ENCODE results near the gene WNK2.

WNK2 gene

DNA sequence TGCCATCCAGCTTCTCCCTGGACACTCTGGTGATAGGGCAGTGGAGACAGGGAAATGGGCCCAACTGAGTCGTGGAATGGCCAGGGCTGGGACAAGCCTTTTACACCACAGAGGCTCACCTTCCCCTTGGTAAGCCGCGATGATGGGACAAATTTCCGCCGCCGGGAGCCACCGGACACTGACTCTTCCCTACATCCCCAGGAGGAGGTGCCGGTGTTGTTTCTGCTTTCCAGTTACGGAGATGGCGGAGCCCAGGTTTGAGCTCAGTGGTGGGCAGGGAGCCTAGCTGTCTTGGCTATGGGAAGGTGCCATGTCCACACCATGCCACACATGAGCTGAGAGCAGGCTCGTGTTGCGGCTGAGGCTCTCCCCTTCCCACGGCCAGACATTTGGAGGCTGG is 19.9 kb upstream of the WNK2 start:
- DNase-seq: no peak

DNA sequence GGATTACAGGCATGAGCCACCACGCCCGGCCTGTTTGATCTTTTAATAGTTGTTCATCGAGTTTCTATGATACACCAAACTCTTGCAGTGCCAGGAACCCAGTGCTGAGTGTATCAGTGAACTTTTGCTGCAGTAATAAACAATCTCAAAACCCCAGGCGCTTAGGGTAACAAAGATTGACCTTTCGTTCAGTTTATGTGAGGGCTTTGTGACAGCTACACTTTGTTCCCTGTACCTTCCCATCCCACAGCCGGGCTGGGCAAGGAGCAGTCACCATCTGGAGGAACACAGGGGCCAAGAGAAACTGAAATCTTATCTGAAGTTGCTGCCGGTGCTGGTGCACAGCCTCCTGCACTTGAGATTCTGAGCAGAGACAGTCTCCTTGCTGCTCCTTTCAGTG is 17.2 kb upstream of the WNK2 start:
- DNase-seq: no peak

GRCh38 chr9:93167185-93167584 is 16.8 kb upstream of the WNK2 start:
- no peak for DNase-seq

GRCh38 chr9:93167838-93168237 is 16.1 kb upstream of the WNK2 start:
- DNase-seq: no peak

GRCh38 chr9:93168581-93168980 is 15.4 kb upstream of the WNK2 start:
- DNase-seq: no peak

GRCh38 chr9:93169444-93169843 is 14.5 kb upstream of the WNK2 start:
- no peak for DNase-seq

DNA sequence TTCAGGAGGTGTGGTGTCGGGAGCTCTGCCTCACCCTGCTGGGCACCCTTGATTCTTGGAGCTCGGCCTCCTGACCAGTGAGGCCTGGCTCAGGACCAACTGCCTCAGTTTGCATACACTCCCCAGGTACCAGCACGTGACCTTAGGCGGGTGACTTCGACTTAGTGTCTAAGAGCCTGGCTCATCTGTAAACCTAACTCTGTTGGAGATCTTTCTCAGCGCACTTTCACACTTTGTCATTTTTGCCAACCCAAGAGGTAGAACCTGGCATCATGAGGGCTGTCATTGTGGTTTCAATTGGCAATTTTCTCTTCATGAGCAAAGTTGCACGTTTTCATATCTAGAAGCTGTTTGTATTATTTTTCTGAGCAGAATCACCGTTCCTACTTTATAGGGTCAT is 13.4 kb upstream of the WNK2 start:
- no peak for DNase-seq

GRCh38 chr9:93171261-93171990 is 12.5 kb upstream of the WNK2 start:
- DNase-seq: no peak

GRCh38 chr9:93172666-93173364 is 11.1 kb upstream of the WNK2 start:
- DNase-seq: no peak

- no peak for DNase-seq
Measured at GRCh38 chr9:93173365-93174051, 10.4 kb upstream of the WNK2 start.

DNA sequence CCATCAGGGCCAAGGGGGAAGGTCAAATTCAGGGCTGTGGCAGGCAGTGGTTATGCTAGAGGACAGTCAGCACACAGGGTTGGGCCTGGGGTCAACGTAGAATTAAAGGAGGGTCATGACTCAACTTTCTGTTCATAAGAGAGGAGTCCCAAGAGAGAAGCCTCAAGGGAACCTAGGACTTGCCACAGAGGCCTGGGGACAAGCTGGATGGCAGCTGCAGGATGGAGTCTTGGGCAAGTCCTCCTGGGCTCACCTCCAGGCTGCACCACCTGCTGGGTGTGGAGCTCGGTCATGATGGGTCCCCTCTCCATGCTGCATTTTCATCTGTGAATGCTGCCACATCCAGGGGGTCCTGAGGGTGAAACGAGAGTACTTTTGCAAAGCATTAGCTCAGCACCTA is 9.0 kb upstream of the WNK2 start:
- no peak for DNase-seq

DNA sequence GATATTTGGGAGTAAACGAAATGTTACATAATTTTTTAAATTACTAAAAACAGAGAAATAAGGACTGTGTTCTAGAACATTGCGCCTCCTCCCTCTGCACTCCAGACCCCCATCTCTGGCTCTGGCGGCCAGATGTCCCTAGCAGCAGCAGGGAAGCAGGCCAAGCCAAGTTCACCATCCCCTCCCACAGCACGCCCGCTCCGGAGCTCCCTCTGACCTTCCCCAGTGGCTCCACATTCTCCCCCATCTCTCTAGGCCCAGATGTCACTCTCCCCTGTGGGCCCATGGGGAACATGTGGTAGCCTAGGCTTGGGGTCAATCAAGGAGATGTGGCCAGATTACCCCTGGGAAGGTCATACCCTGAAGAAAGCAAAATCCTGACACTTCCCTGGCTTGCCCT is 6.3 kb upstream of the WNK2 start:
- DNase-seq: no peak

- DNase-seq: no peak
Measured at GRCh38 chr9:93178851-93179786, 4.8 kb upstream of the WNK2 start.

DNA sequence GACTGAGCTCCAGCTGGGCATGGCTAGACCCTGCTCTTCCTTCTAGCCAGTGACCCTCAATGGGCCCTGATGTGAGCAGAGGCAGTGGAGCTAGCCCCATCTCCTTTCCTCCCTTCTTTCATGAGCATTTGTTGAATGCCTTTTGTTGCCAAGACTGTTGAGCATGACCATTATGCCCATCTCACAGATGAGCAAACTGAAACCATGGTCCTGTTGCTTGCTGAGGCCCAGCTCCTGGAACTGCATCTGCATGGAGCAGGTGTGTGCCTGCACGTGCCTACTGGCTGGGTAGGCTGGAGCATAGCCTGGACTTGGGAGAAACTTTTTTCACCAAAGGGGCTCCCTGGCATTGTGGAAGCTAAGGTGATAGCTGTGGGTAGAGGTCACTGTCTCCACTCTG is 3.0 kb upstream of the WNK2 start:
- no peak for DNase-seq

DNA sequence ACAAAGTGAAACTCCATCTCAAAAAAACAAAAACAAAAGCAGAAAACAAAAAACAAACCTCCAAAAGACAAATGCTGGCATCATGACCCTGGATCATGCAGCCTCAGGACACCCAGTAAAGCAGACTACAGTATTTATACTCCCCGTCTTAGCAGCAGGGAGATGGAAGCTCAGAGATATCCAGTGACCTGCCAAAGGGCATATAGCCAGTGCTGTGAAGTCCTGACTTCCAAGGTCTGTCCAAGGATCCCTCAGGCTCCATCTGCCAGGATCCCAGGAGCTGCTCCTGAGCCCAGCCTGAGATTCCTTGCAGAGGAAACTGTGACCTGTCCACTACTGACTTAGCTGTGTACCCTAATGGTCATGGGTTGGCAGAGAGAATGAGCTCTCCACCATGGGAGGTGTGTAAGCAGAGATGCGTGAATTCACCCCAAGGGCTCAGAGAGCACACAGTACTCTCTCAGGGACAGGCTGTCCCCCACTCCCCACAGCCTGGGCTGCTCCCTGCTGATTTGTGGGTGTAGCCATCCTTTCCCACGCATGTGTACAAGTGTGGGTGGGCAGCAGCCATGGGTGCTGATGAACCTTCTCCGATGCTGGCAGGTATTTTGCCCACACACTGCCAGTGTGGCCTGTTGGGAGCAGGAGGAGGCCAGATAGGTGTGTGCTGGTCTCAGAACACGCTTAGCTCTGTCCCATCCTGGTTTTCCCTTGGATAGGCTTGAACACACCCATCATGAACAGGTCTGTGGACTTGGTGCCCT is 2.1 kb upstream of the WNK2 start:
- no peak for DNase-seq

DNA sequence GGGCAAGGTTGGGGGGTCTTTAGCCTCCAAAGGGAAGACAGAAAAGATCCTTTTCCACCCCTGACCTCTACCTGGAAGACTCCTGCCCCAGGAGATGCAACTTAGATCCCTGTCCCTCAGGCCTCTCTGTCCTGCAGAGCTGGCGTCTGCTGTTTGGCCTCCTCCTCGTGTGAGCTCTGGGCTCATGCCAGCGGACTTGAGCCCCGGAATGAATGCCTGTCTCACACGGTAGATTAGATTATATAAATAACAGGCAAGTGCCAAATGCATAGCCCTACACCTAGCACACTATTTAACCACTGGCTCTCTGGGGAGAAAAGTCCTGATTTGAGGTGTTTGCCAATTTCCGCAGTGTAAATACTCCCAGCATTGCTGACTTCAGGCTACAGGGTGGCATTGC is 1.4 kb upstream of the WNK2 start:
- no peak for DNase-seq

DNA sequence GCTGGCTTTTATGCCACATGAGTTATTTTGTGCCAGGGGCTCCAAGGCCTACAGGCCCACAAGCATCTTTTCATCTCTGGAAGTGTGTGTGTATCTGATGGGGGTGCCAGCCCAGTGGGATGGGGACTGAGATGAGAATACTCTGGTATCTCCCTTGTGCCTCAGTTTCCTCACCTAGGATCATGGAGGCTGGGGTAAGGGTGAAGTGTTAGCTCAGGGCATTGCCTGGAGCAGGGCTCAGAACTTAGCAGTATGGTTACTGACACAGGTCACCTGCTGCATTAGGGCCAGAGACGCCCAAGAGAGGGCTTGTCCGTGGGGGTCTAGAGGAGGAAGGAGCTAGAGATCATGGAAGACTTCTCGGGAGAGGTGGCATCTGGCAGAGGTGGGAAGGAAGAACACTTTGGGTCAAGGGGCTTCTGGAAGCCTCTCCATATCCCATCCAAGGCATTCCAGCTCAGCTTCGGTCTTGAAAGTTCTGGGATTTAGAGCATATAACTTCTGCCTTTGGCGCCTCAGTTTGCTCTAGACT is 742 bp upstream of the WNK2 start:
- no peak for DNase-seq

DNA sequence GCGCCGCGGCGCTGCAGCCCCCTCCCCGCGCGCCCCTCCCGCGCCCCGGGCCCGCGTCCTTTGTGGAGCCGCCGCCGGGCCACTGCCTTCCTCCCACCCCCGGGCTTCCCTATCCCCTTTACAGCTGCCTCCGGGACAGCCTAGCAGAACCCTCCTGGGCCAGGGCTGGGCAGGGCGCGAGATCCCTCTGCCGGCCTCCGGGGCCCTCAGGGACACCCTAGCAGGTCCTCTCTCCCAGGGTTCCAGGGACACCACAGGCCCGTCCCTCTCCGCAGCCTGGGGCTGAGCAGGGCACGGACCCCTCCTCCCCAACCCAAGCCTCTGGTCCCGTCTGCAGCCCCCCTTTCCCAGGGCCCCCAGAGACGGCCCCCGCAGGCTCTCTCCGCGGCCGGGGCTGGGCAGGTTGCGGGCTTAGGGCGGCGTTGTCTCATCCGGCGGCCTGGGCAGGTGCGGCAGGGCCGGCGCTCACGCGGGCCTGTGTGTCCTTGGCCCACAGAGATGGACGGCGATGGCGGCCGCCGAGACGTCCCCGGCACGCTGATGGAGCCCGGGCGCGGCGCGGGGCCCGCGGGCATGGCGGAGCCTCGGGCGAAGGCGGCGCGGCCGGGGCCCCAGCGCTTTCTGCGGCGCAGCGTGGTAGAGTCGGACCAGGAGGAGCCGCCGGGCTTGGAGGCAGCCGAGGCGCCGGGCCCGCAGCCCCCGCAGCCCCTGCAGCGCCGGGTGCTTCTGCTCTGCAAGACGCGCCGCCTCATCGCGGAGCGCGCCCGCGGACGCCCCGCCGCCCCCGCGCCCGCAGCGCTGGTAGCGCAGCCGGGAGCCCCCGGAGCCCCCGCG is 710 bp downstream of the WNK2 start:
- no peak for DNase-seq

DNA sequence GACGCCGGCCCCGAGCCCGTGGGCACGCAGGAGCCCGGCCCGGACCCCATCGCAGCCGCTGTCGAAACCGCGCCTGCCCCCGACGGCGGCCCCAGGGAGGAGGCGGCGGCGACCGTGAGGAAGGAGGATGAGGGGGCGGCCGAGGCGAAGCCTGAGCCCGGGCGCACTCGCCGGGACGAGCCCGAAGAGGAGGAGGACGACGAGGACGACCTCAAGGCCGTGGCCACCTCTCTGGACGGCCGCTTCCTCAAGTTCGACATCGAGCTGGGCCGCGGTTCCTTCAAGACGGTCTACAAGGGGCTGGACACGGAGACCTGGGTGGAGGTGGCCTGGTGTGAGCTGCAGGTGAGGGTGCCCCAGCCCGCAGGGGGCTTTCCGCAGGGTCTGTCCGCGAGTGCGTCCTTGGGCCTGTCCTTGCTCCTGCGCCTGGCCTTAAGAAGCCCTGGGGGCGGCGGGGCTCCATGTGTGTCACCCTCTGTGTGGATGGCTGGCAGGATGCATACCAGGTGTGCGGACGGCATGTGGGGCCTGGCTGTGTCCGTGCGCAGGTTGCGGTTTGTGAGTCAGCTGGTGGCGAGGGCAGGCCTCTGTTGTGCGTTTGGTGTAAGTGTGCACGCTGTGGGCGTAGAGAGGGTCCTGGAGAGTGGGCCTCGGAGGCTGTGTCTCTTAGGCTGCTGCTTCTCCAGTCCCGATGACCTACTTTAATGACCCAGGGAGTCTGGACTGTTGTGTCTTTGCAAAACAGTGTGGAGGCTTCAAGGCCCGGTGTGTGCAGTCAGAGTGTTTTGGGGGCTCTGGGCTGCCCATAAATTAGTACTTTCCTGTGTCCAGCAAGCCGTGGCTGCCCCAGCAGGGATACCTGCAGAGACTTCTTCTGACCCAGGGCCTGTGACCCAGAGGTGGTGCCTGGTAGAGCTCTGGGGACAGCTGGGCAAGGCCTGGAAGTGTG is 1.6 kb downstream of the WNK2 start:
- DNase-seq: no peak

All from GOT3 (cell line).